ENCODE data around the gene SENP7. TPM values are rescaled to one million over a fixed set of nuclear protein-coding genes. Genes with fewer than 3 reads are reported as not detected.
"Not testable (repeated sequence)": the region's sequence is repeated elsewhere in the genome, so short reads cannot be mapped to it uniquely, and the experiment has no call there.

Gene SENP7
- total RNA-seq, 1 donor from 2014 or later, result 10.1 TPM

- DNase-seq (ENCODE audit: low spot score), result no peak
Observed at GRCh38 chr3:101464235-101464634, 48.8 kb downstream of the SENP7 start.

GRCh38 chr3:101461451-101461850 is 51.6 kb downstream of the SENP7 start:
- DNase-seq (ENCODE audit: low spot score), result no peak

GRCh38 chr3:101458387-101458786 is 54.6 kb downstream of the SENP7 start:
- DNase-seq (ENCODE audit: low spot score), result no peak

GRCh38 chr3:101454629-101455028 is 58.4 kb downstream of the SENP7 start:
- DNase-seq (ENCODE audit: low spot score), result no peak

GRCh38 chr3:101453961-101454360 is 59.1 kb downstream of the SENP7 start:
- no peak for DNase-seq (ENCODE audit: low spot score)

- not testable (repeated sequence) for DNase-seq (ENCODE audit: low spot score)
Observed at GRCh38 chr3:101438641-101439040, 74.4 kb downstream of the SENP7 start.

GRCh38 chr3:101433652-101434051 is 79.4 kb downstream of the SENP7 start:
- DNase-seq (ENCODE audit: low spot score), result no peak

GRCh38 chr3:101423984-101424888 is 88.8 kb downstream of the SENP7 start:
- peak; percentile 78 for DNase-seq (ENCODE audit: low spot score)

- no peak for DNase-seq (ENCODE audit: low spot score)
Observed at GRCh38 chr3:101418851-101419250, 94.2 kb downstream of the SENP7 start.

GRCh38 chr3:101414121-101414520 is 98.9 kb downstream of the SENP7 start:
- no peak for DNase-seq (ENCODE audit: low spot score)

GRCh38 chr3:101413656-101414055 is 99.4 kb downstream of the SENP7 start:
- DNase-seq (ENCODE audit: low spot score), result no peak

- DNase-seq (ENCODE audit: low spot score), result no peak
Observed at GRCh38 chr3:101391413-101391950, 121.5 kb downstream of the SENP7 start.

- DNase-seq (ENCODE audit: low spot score), result no peak
Observed at GRCh38 chr3:101388706-101389105, 124.3 kb downstream of the SENP7 start.

- DNase-seq (ENCODE audit: low spot score), result no peak
Observed at GRCh38 chr3:101387351-101387750, 125.7 kb downstream of the SENP7 start.

GRCh38 chr3:101384426-101384825 is 128.6 kb downstream of the SENP7 start:
- no peak for DNase-seq (ENCODE audit: low spot score)

- no peak for DNase-seq (ENCODE audit: low spot score)
Observed at GRCh38 chr3:101383656-101384055, 129.4 kb downstream of the SENP7 start.

GRCh38 chr3:101383156-101383575 is 129.8 kb downstream of the SENP7 start:
- no peak for DNase-seq (ENCODE audit: low spot score)

GRCh38 chr3:101381809-101382208 is 131.2 kb downstream of the SENP7 start:
- DNase-seq (ENCODE audit: low spot score), result no peak

GRCh38 chr3:101379658-101380376 is 133.2 kb downstream of the SENP7 start:
- no peak for DNase-seq (ENCODE audit: low spot score)

GRCh38 chr3:101377796-101378195 is 135.2 kb downstream of the SENP7 start:
- DNase-seq (ENCODE audit: low spot score), result no peak

GRCh38 chr3:101377209-101377608 is 135.8 kb downstream of the SENP7 start:
- no peak for DNase-seq (ENCODE audit: low spot score)

GRCh38 chr3:101375586-101375985 is 137.4 kb downstream of the SENP7 start:
- no peak for DNase-seq (ENCODE audit: low spot score)
